ENCODE data around the gene NAP1L3. TPM values are rescaled to one million over a fixed set of nuclear protein-coding genes. Genes with fewer than 3 reads are reported as not detected.

The NAP1L3 gene
- 12.4 and 15.8 TPM in 2 replicates for total RNA-seq (ENCODE audit: low replicate concordance)

GRCh38 chrX:93673056-93673868 lies at the start of gene NAP1L3:
Gene NAP1L3 (minus strand): TSS chrX:93673578. CDS start chrX:93673304, 274 bp downstream.
- TF ChIP-seq CTCF (IDR thresholded peaks at IDR 0.05; ENCODE audit: insufficient read depth, low read length), result no peak
- peak; percentile 58 for DNase-seq (ENCODE audit: low read depth)
- H3K4me3 ChIP-seq (ENCODE audit: low read depth, low read length), result peak within 1 kb of the TSS; percentile 63

- H3K4me3 ChIP-seq (ENCODE audit: low read depth, low read length), result no peak overlapping the region
- DNase-seq (ENCODE audit: low read depth), result no peak
- TF ChIP-seq CTCF (IDR thresholded peaks at IDR 0.05; ENCODE audit: insufficient read depth, low read length), result no peak
These were observed 37.7 kb upstream of the NAP1L3 start for GRCh38 chrX:93711076-93711475.

GRCh38 chrX:93703701-93704100 lies 30.3 kb upstream of the NAP1L3 start:
- H3K4me3 ChIP-seq (ENCODE audit: low read depth, low read length), result no peak overlapping the region
- DNase-seq (ENCODE audit: low read depth), result no peak
- no peak for TF ChIP-seq CTCF (IDR thresholded peaks at IDR 0.05; ENCODE audit: insufficient read depth, low read length)

GRCh38 chrX:93695981-93696380 lies 22.6 kb upstream of the NAP1L3 start:
- DNase-seq (ENCODE audit: low read depth), result no peak
- H3K4me3 ChIP-seq (ENCODE audit: low read depth, low read length), result no peak overlapping the region
- no peak for TF ChIP-seq CTCF (IDR thresholded peaks at IDR 0.05; ENCODE audit: insufficient read depth, low read length)

GRCh38 chrX:93673869-93674271 lies 492 bp upstream of the NAP1L3 start, which contains the start of gene FAM133A:
Gene FAM133A (plus strand): TSS chrX:93674206. CDS start chrX:93709420, 35,214 bp downstream.
- no peak for TF ChIP-seq CTCF (IDR thresholded peaks at IDR 0.05; ENCODE audit: insufficient read depth, low read length)
- peak within 1 kb of the TSS; percentile 63 for H3K4me3 ChIP-seq (ENCODE audit: low read depth, low read length)
- DNase-seq (ENCODE audit: low read depth), result peak; percentile 19

GRCh38 chrX:93660575-93660974 lies 12.8 kb downstream of the NAP1L3 start:
- no peak for DNase-seq (ENCODE audit: low read depth)
- TF ChIP-seq CTCF (IDR thresholded peaks at IDR 0.05; ENCODE audit: insufficient read depth, low read length), result no peak
- no peak overlapping the region for H3K4me3 ChIP-seq (ENCODE audit: low read depth, low read length)

Data from fibroblast of the aortic adventitia (primary cell).